A549 (cell line): ENCODE results near the gene CTDP1. TPM values are rescaled to one million over a fixed set of nuclear protein-coding genes. Genes with fewer than 3 reads are reported as not detected.

Source experiments
- ATAC-seq, 2 experiments: fragments of 200-7000 bp in 1 of 2; fragments of >200 bp in 1 of 2; cut with Nextera tagmentation in 1 of 2; cut with Tn5 transposase in 1 of 2; 3 replicates each; pipeline versions ENCODE4 v1.8.0 to v1.9.1; 2018 to 2020; ENCODE audit warnings: mild to moderate bottlenecking in 1 of 2, moderate library complexity in 1 of 2
- CTCF ChIA-PET: fragments of 300-600 bp; sonication (Branson Sonifier 250); formaldehyde crosslinking; extraction: SDS; loops from one replicate; lab custom pipeline; 2021; ENCODE audit warnings: antibody characterized with exemption, inconsistent platforms; lab: Yijun Ruan, JAX
- POLR2A ChIA-PET: fragments of 350-600 bp; formaldehyde crosslinking; extraction: SDS; loops from one replicate; lab custom pipeline; 2021; ENCODE audit warnings: antibody characterized with exemption, inconsistent platforms; lab: Yijun Ruan, JAX
- DNase-seq, 2 experiments: peaks; one replicate each; pipeline versions ENCODE4 v3.0.0 to v3.0.0-alpha.2; 2011 to 2016; ENCODE audit warnings: low read depth in 1 of 2, low spot score in 1 of 2
- FAIRE-seq: peaks from 2 replicates; lab custom pipeline; 2011; peaks lifted over from hg19 to GRCh38; lab: Jason Lieb, UNC
- H3K27ac ChIP-seq, 2 experiments: fragments of >200 bp; sonication (Bioruptor Twin); formaldehyde crosslinking; 3 replicates each; pipeline ENCODE4 v1.5.1; 2016 to 2017
- H3K4me1 ChIP-seq: fragments of >200 bp; sonication (Bioruptor Twin); formaldehyde crosslinking; 3 replicates; pipeline ENCODE4 v1.6.1; 2016
- H3K4me2 ChIP-seq: fragments of >200 bp; sonication (Bioruptor Twin); formaldehyde crosslinking; 3 replicates; pipeline ENCODE4 v1.6.1; 2016
- H3K4me3 ChIP-seq: fragments of >200 bp; sonication (Bioruptor Twin); formaldehyde crosslinking; 3 replicates; pipeline ENCODE4 v1.5.1; 2016
- H3K9me3 ChIP-seq: fragments of >200 bp; sonication (Bioruptor Twin); formaldehyde crosslinking; 3 replicates; pipeline ENCODE4 v1.6.1; 2016
- ATOH8 ChIP-seq: fragments of 250-450 bp; sonication (Bioruptor Pico); IDR thresholded peaks from 2 replicates; pipeline ENCODE4 v1.5.0; 2020; ENCODE audit warnings: low read depth, mild to moderate bottlenecking, moderate library complexity
- CHD4 ChIP-seq: fragments of 200-600 bp; sonication (generic); IDR thresholded peaks from 2 replicates; pipeline ENCODE4 v1.6.1; 2016; ENCODE audit warnings: antibody characterized with exemption, mild to moderate bottlenecking, borderline replicate concordance
- CTCF ChIP-seq: fragments of >200 bp; sonication (Bioruptor Twin); formaldehyde crosslinking; IDR thresholded peaks from 3 replicates; pipeline ENCODE4 v1.5.1; 2016
- EHF ChIP-seq: fragments of 250-450 bp; sonication (Bioruptor Pico); IDR thresholded peaks from 2 replicates; pipeline ENCODE4 v1.5.0; 2020; ENCODE audit warnings: mild to moderate bottlenecking
- FOSB ChIP-seq: fragments of 250-450 bp; sonication (Bioruptor Pico); IDR thresholded peaks from 2 replicates; pipeline ENCODE4 v1.5.0; 2020; ENCODE audit warnings: mild to moderate bottlenecking, moderate library complexity
- FOSL2 ChIP-seq, 2 experiments: fragments of 450-650 bp in 1 of 2; fragments of >200 bp in 1 of 2; sonication (Bioruptor Twin) in 1 of 2; formaldehyde crosslinking; IDR thresholded peaks; 2 replicates each; pipeline versions ENCODE4 v1.5.0 to v1.6.1; 2016 to 2020; ENCODE audit warnings: mild to moderate bottlenecking in 1 of 2, moderate library complexity in 1 of 2
- FOXS1 ChIP-seq: fragments of 250-450 bp; sonication (Bioruptor Pico); IDR thresholded peaks from 2 replicates; pipeline ENCODE4 v1.5.0; 2020; ENCODE audit warnings: mild to moderate bottlenecking, moderate library complexity
- HDAC2 ChIP-seq: fragments of 200-600 bp; sonication (generic); IDR thresholded peaks from 2 replicates; pipeline ENCODE4 v1.6.1; 2016
- HOXB13 ChIP-seq: fragments of 250-450 bp; sonication (Bioruptor Pico); IDR thresholded peaks from 2 replicates; pipeline ENCODE4 v1.5.0; 2020; ENCODE audit warnings: low read depth, mild to moderate bottlenecking, moderate library complexity
- HOXB5 ChIP-seq: fragments of 250-450 bp; sonication (Bioruptor Pico); IDR thresholded peaks from 2 replicates; pipeline ENCODE4 v1.5.0; 2020; ENCODE audit warnings: mild to moderate bottlenecking, moderate library complexity
- JUN ChIP-seq, 2 experiments: fragments of >200 bp; sonication (Bioruptor Twin); formaldehyde crosslinking; IDR thresholded peaks; 2 replicates in 1 of 2; 3 replicates in 1 of 2; pipeline ENCODE4 v1.6.1; 2016 to 2017
- PBX3 ChIP-seq: IDR thresholded peaks from 2 replicates; pipeline ENCODE4 v1.6.1; 2012
- POLR2A ChIP-seq: IDR thresholded peaks from 2 replicates; pipeline ENCODE4 v1.6.1; 2012; ENCODE audit warnings: mild to moderate bottlenecking, low read length
- POLR2AphosphoS2 ChIP-seq: conservative IDR thresholded peaks from 2 replicates; pipeline ENCODE4 v1.6.1; 2012; ENCODE audit warnings: low read length, improper control_type of control experiment, inconsistent platforms
- RAD21 ChIP-seq, 2 experiments: fragments of >200 bp in 1 of 2; sonication (Bioruptor Twin) in 1 of 2; formaldehyde crosslinking in 1 of 2; IDR thresholded peaks in 1 of 2; conservative IDR thresholded peaks in 1 of 2; 2 replicates in 1 of 2; 3 replicates in 1 of 2; pipeline ENCODE4 v1.6.1; 2012 to 2018; ENCODE audit warnings: inconsistent platforms in 1 of 2
- TFCP2L1 ChIP-seq: fragments of 250-450 bp; sonication (Bioruptor Pico); IDR thresholded peaks from 2 replicates; pipeline ENCODE4 v1.5.0; 2021; ENCODE audit warnings: mild to moderate bottlenecking
- TP53 ChIP-seq: fragments of 250-450 bp; sonication (Bioruptor Pico); IDR thresholded peaks from 2 replicates; pipeline ENCODE4 v1.5.0; 2021; ENCODE audit warnings: mild to moderate bottlenecking, moderate library complexity
- ZSCAN20 ChIP-seq: fragments of 250-450 bp; sonication (Bioruptor Pico); IDR thresholded peaks from 2 replicates; pipeline ENCODE4 v1.8.0; 2022; ENCODE audit warnings: mild to moderate bottlenecking, moderate library complexity
- WGBS: methylation state at CpG from one replicate; pipeline ENCODE4 v1.1.6; 2017; ENCODE audit errors: missing lambda C conversion rate; 5-methylcytosine and 5-hydroxymethylcytosine counted together
- polyA plus RNA-seq, 4 experiments: library from polyadenylated mRNA; depleted of rRNA in 3 of 4; stranded (reverse); fragments of >200 nt; fragmentation: RNase III in 1 of 4; extraction: RNeasy Plus Mini Kit Qiagen cat#74134 plus additional on column Dnase treatment in 1 of 4; gene quantifications; 2 replicates in 3 of 4; 3 replicates in 1 of 4; pipeline ENCODE4 v1.2.3, GENCODE V29; 2011 to 2017
- TF ChIP-seq, protein P1 (sequence below): IDR thresholded peaks from 2 replicates; pipeline ENCODE4 v1.6.1; 2012; ENCODE audit warnings: low read depth, borderline replicate concordance
- TF ChIP-seq, protein P2 (sequence below): fragments of 150-350 bp; IDR thresholded peaks from 2 replicates; pipeline ENCODE4 v1.6.1; 2014; ENCODE audit warnings: low read depth, mild to moderate bottlenecking, low read length

Gene CTDP1
- polyA plus RNA-seq, 2 of the 4 experiments (the other 2 are of a cell fraction) = 6.8 to 12.1 TPM

DNA sequence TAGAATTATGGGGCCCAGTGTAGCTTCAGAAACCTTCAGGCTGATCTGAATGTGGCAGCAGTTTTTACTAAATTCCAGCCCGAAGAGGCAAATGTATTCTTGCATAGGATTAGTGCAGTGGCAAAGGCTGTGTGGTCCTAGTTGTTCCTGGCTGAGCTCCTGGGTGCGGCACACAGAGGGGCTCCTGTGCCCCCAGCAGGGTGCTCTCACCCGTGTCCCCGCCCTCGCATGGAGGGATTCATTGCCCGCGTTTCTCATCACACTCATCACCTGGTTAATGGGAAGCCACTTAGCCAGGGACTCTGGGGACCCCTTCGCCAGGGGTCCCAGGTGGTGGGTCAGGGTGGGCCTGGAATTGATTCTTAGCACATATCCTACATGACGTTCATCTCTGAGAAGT, 122.0 kb downstream of the CTDP1 start:
- Histone ChIP-seq H3K9me3 (no peaks in the 10 kb centered on the region), H3K4me2 (no peak overlapping the region), H3K4me1 (no peaks in the 10 kb centered on the region; the same call in 2 of the 3 replicates), H3K27ac (no peak overlapping the region), H3K4me3 (no peak overlapping the region)
- TF ChIP-seq, protein P1, sequence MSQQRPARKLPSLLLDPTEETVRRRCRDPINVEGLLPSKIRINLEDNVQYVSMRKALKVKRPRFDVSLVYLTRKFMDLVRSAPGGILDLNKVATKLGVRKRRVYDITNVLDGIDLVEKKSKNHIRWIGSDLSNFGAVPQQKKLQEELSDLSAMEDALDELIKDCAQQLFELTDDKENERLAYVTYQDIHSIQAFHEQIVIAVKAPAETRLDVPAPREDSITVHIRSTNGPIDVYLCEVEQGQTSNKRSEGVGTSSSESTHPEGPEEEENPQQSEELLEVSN = no peak
- TF ChIP-seq PBX3 (no peak), EHF (no peak), FOSL2 (IDR thresholded peaks at IDR 0.05) (no peak), FOSL2 (CRISPR knock-in tag; IDR thresholded peaks at IDR 0.05) (no peak), TP53 (CRISPR knock-in tag) (no peak), POLR2AphosphoS2 (no peak), HDAC2 (no peak), TFCP2L1 (CRISPR knock-in tag) (no peak), FOSB (CRISPR knock-in tag) (no peak), POLR2A (no peak), HOXB13 (CRISPR knock-in tag) (no peak), ATOH8 (no peak), CHD4 (no peak), ZSCAN20 (CRISPR knock-in tag) (no peak), HOXB5 (CRISPR knock-in tag) (no peak), RAD21 (conservative IDR thresholded peaks at IDR 0.05 in 1 of 2, IDR thresholded peaks at IDR 0.05 in 1 of 2) (no peak)
- TF ChIP-seq, protein P2, sequence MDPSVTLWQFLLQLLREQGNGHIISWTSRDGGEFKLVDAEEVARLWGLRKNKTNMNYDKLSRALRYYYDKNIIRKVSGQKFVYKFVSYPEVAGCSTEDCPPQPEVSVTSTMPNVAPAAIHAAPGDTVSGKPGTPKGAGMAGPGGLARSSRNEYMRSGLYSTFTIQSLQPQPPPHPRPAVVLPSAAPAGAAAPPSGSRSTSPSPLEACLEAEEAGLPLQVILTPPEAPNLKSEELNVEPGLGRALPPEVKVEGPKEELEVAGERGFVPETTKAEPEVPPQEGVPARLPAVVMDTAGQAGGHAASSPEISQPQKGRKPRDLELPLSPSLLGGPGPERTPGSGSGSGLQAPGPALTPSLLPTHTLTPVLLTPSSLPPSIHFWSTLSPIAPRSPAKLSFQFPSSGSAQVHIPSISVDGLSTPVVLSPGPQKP = no peak
- 69% methylated on average over 9 of the region's 9 CpGs for WGBS
- ATAC-seq (no peak), FAIRE-seq (no peak), DNase-seq (no peak)
- POLR2A ChIA-PET = no interaction called here
- CTCF ChIA-PET = no interaction called here

GRCh38 chr18:79802298-79802697, 122.7 kb downstream of the CTDP1 start:
- Histone ChIP-seq H3K27ac (no peak overlapping the region), H3K4me2 (no peak overlapping the region), H3K4me1 (no peaks in the 10 kb centered on the region; the same call in 2 of the 3 replicates), H3K9me3 (no peaks in the 10 kb centered on the region), H3K4me3 (no peak overlapping the region)
- 81% methylated on average over 16 of the region's 18 CpGs for WGBS
- FAIRE-seq = no peak
- no peak for TF ChIP-seq CTCF
- no peak for TF ChIP-seq JUN (IDR thresholded peaks at IDR 0.05)
- no peak for TF ChIP-seq ATOH8
- no peak for TF ChIP-seq FOXS1 (CRISPR knock-in tag)
- ChIA-PET POLR2A (no interaction called here), CTCF (no interaction called here)
- no peak for ATAC-seq
- DNase-seq = no peak
